ENCODE measurements around the gene ALPL.

- TF ChIP-seq CTCF (tag by site-specific recombination; IDR thresholded peaks at IDR 0.05) (no peak), ZNF223 (tag by site-specific recombination; IDR thresholded peaks at IDR 0.05) (no peak), SALL2 (tag by site-specific recombination; IDR thresholded peaks at IDR 0.05; ENCODE audit: borderline replicate concordance) (no peak), ZNF274 (IDR thresholded peaks at IDR 0.05; ENCODE audit: low read length) (no peak), ZNF274 (tag by site-specific recombination; IDR thresholded peaks at IDR 0.05; ENCODE audit: borderline replicate concordance) (no peak), ZNF76 (tag by site-specific recombination; IDR thresholded peaks at IDR 0.05; ENCODE audit: borderline replicate concordance, low read depth) (no peak), ZNF514 (tag by site-specific recombination; IDR thresholded peaks at IDR 0.05) (no peak), ZNF626 (tag by site-specific recombination; IDR thresholded peaks at IDR 0.05) (no peak), ZNF148 (tag by site-specific recombination; IDR thresholded peaks at IDR 0.05; ENCODE audit: borderline replicate concordance) (no peak), ZNF394 (tag by site-specific recombination; IDR thresholded peaks at IDR 0.05; ENCODE audit: borderline replicate concordance) (no peak), KLF7 (tag by site-specific recombination; IDR thresholded peaks at IDR 0.05; ENCODE audit: borderline replicate concordance) (no peak), ZEB2 (tag by site-specific recombination; IDR thresholded peaks at IDR 0.05) (no peak), ZNF544 (tag by site-specific recombination; IDR thresholded peaks at IDR 0.05) (no peak)
Measured at GRCh38 chr1:21559788-21560567, 50.8 kb downstream of the ALPL start.
